ENCODE results near the gene GSTO1. TPM values are rescaled to one million over a fixed set of nuclear protein-coding genes. Genes with fewer than 3 reads are reported as not detected.

The GSTO1 gene
- total RNA-seq, 1 experiment from 2014 or later: 126 TPM

GRCh38 chr10:104281694-104282093, 27.0 kb downstream of the GSTO1 start:
- Histone ChIP-seq H3K4me3 (ENCODE audit: low read depth, low read length, poor library complexity, severe bottlenecking) (no peak overlapping the region), H3K9me3 (ENCODE audit: low read depth, low read length, poor library complexity, severe bottlenecking) (no peaks in the 10 kb centered on the region), H3K4me1 (ENCODE audit: insufficient read depth, low read length, poor library complexity, severe bottlenecking) (no peaks in the 10 kb centered on the region), H3K36me3 (ENCODE audit: insufficient read depth, low read length, poor library complexity, severe bottlenecking) (no peaks in the 10 kb centered on the region), H3K27me3 (replicated peaks; ENCODE audit: insufficient read depth, low read depth, low read length, poor library complexity) (peaks cover 34% of the 10 kb centered on the region), H3K27ac (ENCODE audit: low read depth, low read length, poor library complexity, severe bottlenecking) (no peak overlapping the region)
- no peak for DNase-seq (ENCODE audit: low spot score)
- ChIA-PET POLR2A (ENCODE audit: low non-redundant PET) (no interaction called here), CTCF (interaction anchor here (0.7 kb wide), 1 partner anchor 224 kb away, joined by 5 read pairs; no protein-coding TSS in a partner anchor)
- TF ChIP-seq CTCF (conservative IDR thresholded peaks at IDR 0.05; ENCODE audit: low read depth, low read length): no peak
- no peak for TF ChIP-seq EZH2 (IDR thresholded peaks at IDR 0.05; ENCODE audit: borderline replicate concordance, low read depth, low read length, poor library complexity, severe bottlenecking)
- BruUV-seq (replicated peaks): no TSS peak
- intact Hi-C loops (cut with micrococcal nuclease; ENCODE audit: unreplicated experiment): no loop called here

- POLR2A ChIA-PET (ENCODE audit: low non-redundant PET): no interaction called here
- no peak for DNase-seq (ENCODE audit: low spot score)
- H3K27me3 ChIP-seq (replicated peaks; ENCODE audit: insufficient read depth, low read depth, low read length, poor library complexity): peaks cover 62% of the 10 kb centered on the region
- BruUV-seq (replicated peaks): no TSS peak
- no peaks in the 10 kb centered on the region for H3K36me3 ChIP-seq (ENCODE audit: insufficient read depth, low read length, poor library complexity, severe bottlenecking)
- H3K4me3 ChIP-seq (ENCODE audit: low read depth, low read length, poor library complexity, severe bottlenecking): no peak overlapping the region
- CTCF ChIA-PET: interaction anchor here (1.5 kb wide), 1 partner anchor 21 kb away, joined by 3 read pairs; no protein-coding TSS in a partner anchor
- intact Hi-C loops (cut with micrococcal nuclease; ENCODE audit: unreplicated experiment): no loop called here
- H3K4me1 ChIP-seq (ENCODE audit: insufficient read depth, low read length, poor library complexity, severe bottlenecking): no peaks in the 10 kb centered on the region
- H3K9me3 ChIP-seq (ENCODE audit: low read depth, low read length, poor library complexity, severe bottlenecking): no peaks in the 10 kb centered on the region
- TF ChIP-seq CTCF (conservative IDR thresholded peaks at IDR 0.05; ENCODE audit: low read depth, low read length) (no peak), EZH2 (IDR thresholded peaks at IDR 0.05; ENCODE audit: borderline replicate concordance, low read depth, low read length, poor library complexity, severe bottlenecking) (no peak)
- H3K27ac ChIP-seq (ENCODE audit: low read depth, low read length, poor library complexity, severe bottlenecking): no peak overlapping the region
Observed at GRCh38 chr10:104284846-104285245, 30.2 kb downstream of the GSTO1 start.

GRCh38 chr10:104286939-104287338, 32.2 kb downstream of the GSTO1 start:
- Histone ChIP-seq H3K4me1 (ENCODE audit: insufficient read depth, low read length, poor library complexity, severe bottlenecking) (no peaks in the 10 kb centered on the region), H3K4me3 (ENCODE audit: low read depth, low read length, poor library complexity, severe bottlenecking) (no peak overlapping the region), H3K27ac (ENCODE audit: low read depth, low read length, poor library complexity, severe bottlenecking) (no peak overlapping the region), H3K27me3 (replicated peaks; ENCODE audit: insufficient read depth, low read depth, low read length, poor library complexity) (peaks cover 63% of the 10 kb centered on the region), H3K9me3 (ENCODE audit: low read depth, low read length, poor library complexity, severe bottlenecking) (no peaks in the 10 kb centered on the region), H3K36me3 (ENCODE audit: insufficient read depth, low read length, poor library complexity, severe bottlenecking) (no peaks in the 10 kb centered on the region)
- no TSS peak for BruUV-seq (replicated peaks)
- ChIA-PET CTCF (no interaction called here), POLR2A (ENCODE audit: low non-redundant PET) (no interaction called here)
- intact Hi-C loops (cut with micrococcal nuclease; ENCODE audit: unreplicated experiment): no loop called here
- no peak for TF ChIP-seq EZH2 (IDR thresholded peaks at IDR 0.05; ENCODE audit: borderline replicate concordance, low read depth, low read length, poor library complexity, severe bottlenecking)
- TF ChIP-seq CTCF (conservative IDR thresholded peaks at IDR 0.05; ENCODE audit: low read depth, low read length): no peak
- no peak for DNase-seq (ENCODE audit: low spot score)
